ENCODE data around the gene WEE2. TPM values are rescaled to one million over a fixed set of nuclear protein-coding genes. Genes with fewer than 3 reads are reported as not detected.

WEE2 gene
- total RNA-seq, 2 donors from 2014 or later, result not detected

- ATAC-seq (peak; percentile 93), DNase-seq (peak; percentile 59 to 72 (median 60))
- Histone ChIP-seq H3K27me3 (no peaks in the 10 kb centered on the region), H3K9me3 (no peaks in the 10 kb centered on the region), H3K36me3 (replicated peaks in 1 of 2; ENCODE audit: insufficient read depth in 1 of 2, low read depth in 2 of 2) (no peaks in the 10 kb centered on the region), H3K4me3 (peak within 1 kb of the TSS; percentile 82 to 87), H3K27ac (peak within 1 kb of the TSS; percentile 80 to 87 (median 83)), H3K4me1 (peaks cover 46% of the 10 kb centered on the region)
- WGBS, 2 donors, result 0% methylated on average over 3 to 62 of the region's 62 CpGs
- no peak for TF ChIP-seq CTCF (IDR thresholded peaks at IDR 0.05)
- peak in 1 of 3 donors; percentile 37 for TF ChIP-seq POLR2A (IDR thresholded peaks at IDR 0.05)
- intact Hi-C loops (cut with DNase I), result no loop called here
These were observed 6.0 kb upstream of the WEE2 start, which contains the start of gene DENND11 for GRCh38 chr7:141702047-141702567. Gene DENND11, minus strand, starts transcription at chr7:141702166. Its CDS starts 13 bp downstream, at chr7:141702153.

GRCh38 chr7:141702892-141703291 lies 5.3 kb upstream of the WEE2 start:
- intact Hi-C loops (cut with DNase I), result no loop called here
- Histone ChIP-seq H3K4me3 (no peak overlapping the region), H3K4me1 (peaks cover 38% of the 10 kb centered on the region), H3K27ac (peak overlapping the region in 2 of 4 donors; percentile 71 to 81), H3K27me3 (no peaks in the 10 kb centered on the region), H3K9me3 (no peaks in the 10 kb centered on the region), H3K36me3 (replicated peaks in 1 of 2; ENCODE audit: insufficient read depth in 1 of 2, low read depth in 2 of 2) (no peaks in the 10 kb centered on the region)
- DNase-seq (no peak), ATAC-seq (no peak)
- TF ChIP-seq POLR2A (IDR thresholded peaks at IDR 0.05), result no peak
- TF ChIP-seq CTCF (IDR thresholded peaks at IDR 0.05), result no peak
- WGBS, 2 donors, result 30 to 40% methylated on average over 4 of the region's 4 CpGs

- Histone ChIP-seq H3K9me3 (no peaks in the 10 kb centered on the region), H3K4me1 (peaks cover 29% of the 10 kb centered on the region), H3K27ac (no peak overlapping the region), H3K36me3 (replicated peaks in 1 of 2; ENCODE audit: insufficient read depth in 1 of 2, low read depth in 2 of 2) (no peaks in the 10 kb centered on the region), H3K27me3 (no peaks in the 10 kb centered on the region), H3K4me3 (no peak overlapping the region)
- TF ChIP-seq CTCF (IDR thresholded peaks at IDR 0.05) (no peak), POLR2A (IDR thresholded peaks at IDR 0.05) (no peak)
- intact Hi-C loops (cut with DNase I), result no loop called here
- no peak for DNase-seq
- no peak for ATAC-seq
- 16 to 27% methylated on average over 3 of the region's 3 CpGs for WGBS, 2 donors
These were observed 4.0 kb upstream of the WEE2 start for GRCh38 chr7:141704112-141704511.

- TF ChIP-seq CTCF (IDR thresholded peaks at IDR 0.05) (no peak), POLR2A (IDR thresholded peaks at IDR 0.05) (no peak)
- 92 to 94% methylated on average over 5 of the region's 5 CpGs for WGBS, 2 donors
- Histone ChIP-seq H3K4me3 (no peak overlapping the region), H3K27me3 (no peaks in the 10 kb centered on the region), H3K27ac (no peak overlapping the region), H3K36me3 (replicated peaks in 1 of 2; ENCODE audit: insufficient read depth in 1 of 2, low read depth in 2 of 2) (no peaks in the 10 kb centered on the region), H3K9me3 (no peaks in the 10 kb centered on the region), H3K4me1 (peaks cover 25% of the 10 kb centered on the region)
- no peak for ATAC-seq
- no peak for DNase-seq
- intact Hi-C loops (cut with DNase I), result no loop called here
These were observed 3.4 kb upstream of the WEE2 start for GRCh38 chr7:141704741-141705140.
